DOHH2 (cell line): Measurements from ENCODE around the gene OR8B8.

ENCODE experiments used
- CTCF ChIP-seq: fragments of 200-600 bp; sonication (generic); IDR thresholded peaks from one replicate; pipeline ENCODE4 v1.5.1; 2014; ENCODE audit warnings: antibody characterized with exemption, mild to moderate bottlenecking, low read depth, low read length; ENCODE audit not compliant: poor library complexity, severe bottlenecking
- EZH2phosphoT487 ChIP-seq: fragments of 200-600 bp; sonication (generic); IDR thresholded peaks from 2 replicates; pipeline ENCODE4 v1.6.1; 2017; ENCODE audit warnings: borderline replicate concordance, mild to moderate bottlenecking, antibody characterized with exemption, low read length, moderate library complexity, mixed read lengths

- TF ChIP-seq CTCF: no peak
- no peak for TF ChIP-seq EZH2phosphoT487
These were observed 24.5 kb downstream of the OR8B8 start for GRCh38 chr11:124421043-124421442.
